GM23248 (cell line): ENCODE results near the gene C1orf53.

Experiments
- EZH2 ChIP-seq: fragments of 200-600 bp; sonication (generic); IDR thresholded peaks from 2 replicates; pipeline ENCODE4 v1.6.1; 2018; ENCODE audit warnings: antibody characterized with exemption, mild to moderate bottlenecking; ENCODE audit not compliant: insufficient read depth, poor library complexity, severe bottlenecking
- EZH2phosphoT487 ChIP-seq: fragments of 200-600 bp; sonication (generic); IDR thresholded peaks from 2 replicates; pipeline ENCODE4 v1.6.1; 2018; ENCODE audit warnings: antibody characterized with exemption, moderate library complexity, mild to moderate bottlenecking, low read depth; ENCODE audit not compliant: insufficient read depth

- TF ChIP-seq EZH2phosphoT487 (no peak), EZH2 (no peak)
Observed at GRCh38 chr1:197951089-197951488, 48.7 kb downstream of the C1orf53 start.
